Smooth muscle cell (in vitro differentiated cells): Measurements from ENCODE around the gene NRGN. TPM values are rescaled to one million over a fixed set of nuclear protein-coding genes. Genes with fewer than 3 reads are reported as not detected.

Source experiments
- DNase-seq: peaks from one replicate; lab custom pipeline; 2025; ENCODE audit not compliant: unreplicated experiment; lab: John Stamatoyannopoulos, UW
- H2AFZ ChIP-seq: fragments of 200-600 bp; sonication (generic); 2 replicates; pipeline ENCODE4 v1.6.0; 2016; ENCODE audit warnings: antibody characterized with exemption, low read depth, mild to moderate bottlenecking
- H3F3A ChIP-seq: fragments of 200-600 bp; sonication (generic); 2 replicates; pipeline ENCODE4 v1.6.0; 2017; ENCODE audit warnings: antibody characterized with exemption, low read depth
- H3K27ac ChIP-seq: fragments of 200-600 bp; sonication (generic); 2 replicates; pipeline ENCODE4 v1.5.1; 2016; ENCODE audit warnings: low read depth, mild to moderate bottlenecking
- H3K27me3 ChIP-seq: fragments of 200-600 bp; sonication (generic); 2 replicates; pipeline ENCODE4 v1.6.1; 2016; ENCODE audit warnings: low read depth, mild to moderate bottlenecking
- H3K36me3 ChIP-seq: fragments of 200-600 bp; sonication (generic); 2 replicates; pipeline ENCODE4 v1.5.1; 2016; ENCODE audit warnings: low read depth
- H3K4me1 ChIP-seq: fragments of 200-600 bp; sonication (generic); 2 replicates; pipeline ENCODE4 v1.5.1; 2016; ENCODE audit warnings: low read depth
- H3K4me2 ChIP-seq: fragments of 200-600 bp; sonication (generic); 2 replicates; pipeline ENCODE4 v1.6.0; 2016; ENCODE audit warnings: mild to moderate bottlenecking
- H3K4me3 ChIP-seq: fragments of 200-600 bp; sonication (generic); 2 replicates; pipeline ENCODE4 v1.5.1; 2016; ENCODE audit warnings: mild to moderate bottlenecking
- H3K79me2 ChIP-seq: fragments of 200-600 bp; sonication (generic); 2 replicates; pipeline ENCODE4 v1.6.0; 2016; ENCODE audit warnings: low read depth, mild to moderate bottlenecking
- H3K9ac ChIP-seq: fragments of 200-600 bp; sonication (generic); 2 replicates; pipeline ENCODE4 v1.6.0; 2016; ENCODE audit warnings: low read depth
- H3K9me3 ChIP-seq: fragments of 200-600 bp; sonication (generic); replicated peaks from 2 replicates; pipeline ENCODE4 v1.5.1; 2016; ENCODE audit warnings: low read depth
- H4K20me1 ChIP-seq: fragments of 200-600 bp; sonication (generic); 2 replicates; pipeline ENCODE4 v1.6.0; 2016; ENCODE audit warnings: low read depth
- CTCF ChIP-seq: fragments of 200-600 bp; sonication (generic); IDR thresholded peaks from 2 replicates; pipeline ENCODE4 v1.5.1; 2017; ENCODE audit warnings: borderline replicate concordance, mild to moderate bottlenecking, antibody characterized with exemption; ENCODE audit not compliant: insufficient read depth, poor library complexity, severe bottlenecking
- WGBS: methylation state at CpG from one replicate; pipeline ENCODE4 v1.1.7; 2016; ENCODE audit warnings: low lambda C conversion rate; 5-methylcytosine and 5-hydroxymethylcytosine counted together
- polyA plus RNA-seq: library from polyadenylated mRNA; unstranded; fragments of >200 nt; fragmentation: Nextera tagmentation; extraction: Ambion mirVana; gene quantifications from 2 replicates; pipeline ENCODE4 v1.2.1, GENCODE V29; 2016
- total RNA-seq: library from RNA; depleted of rRNA; stranded (reverse); fragments of >200 nt; gene quantifications from 2 replicates; pipeline ENCODE4 v1.2.3, GENCODE V29; 2014

Gene NRGN
- total and polyA plus RNA-seq, 2 experiments from 2014 or later = 1.2 to 2.0 TPM

GRCh38 chr11:124751741-124752470 is 12.2 kb downstream of the NRGN start, which contains the start of gene VSIG2:
Gene VSIG2, minus strand, starts transcription at chr11:124752255. Its CDS starts 118 bp downstream, at chr11:124752137.
- DNase-seq = no peak
- Histone ChIP-seq H3K9me3 (no peaks in the 10 kb centered on the region), H2AFZ (no peak within 1 kb of the TSS), H3F3A (no peaks in the 10 kb centered on the region), H3K79me2 (no peaks in the 10 kb centered on the region), H3K9ac (no peak within 1 kb of the TSS), H3K4me3 (no peak within 1 kb of the TSS), H3K27me3 (peaks cover 72% of the 10 kb centered on the region), H3K36me3 (no peaks in the 10 kb centered on the region), H3K27ac (no peak within 1 kb of the TSS), H4K20me1 (no peaks in the 10 kb centered on the region), H3K4me1 (no peaks in the 10 kb centered on the region), H3K4me2 (no peak within 1 kb of the TSS)
- no peak for TF ChIP-seq CTCF
- 56% methylated on average over 16 of the region's 42 CpGs for WGBS

- Histone ChIP-seq H3K27me3 (peaks cover 72% of the 10 kb centered on the region), H3K9me3 (no peaks in the 10 kb centered on the region), H3K79me2 (no peaks in the 10 kb centered on the region), H3K27ac (no peak overlapping the region), H2AFZ (no peak overlapping the region), H4K20me1 (no peaks in the 10 kb centered on the region), H3K4me1 (no peaks in the 10 kb centered on the region), H3K9ac (no peak overlapping the region), H3K4me2 (no peak overlapping the region), H3K4me3 (no peak overlapping the region), H3K36me3 (no peaks in the 10 kb centered on the region), H3F3A (no peaks in the 10 kb centered on the region)
- WGBS = 77% methylated on average over 10 of the region's 10 CpGs
- DNase-seq = no peak
- no peak for TF ChIP-seq CTCF
Measured at GRCh38 chr11:124752471-124753102, 12.8 kb downstream of the NRGN start.

- H3K27me3 ChIP-seq = peaks cover 71% of the 10 kb centered on the region
- no peaks in the 10 kb centered on the region for H3K79me2 ChIP-seq
- no peak overlapping the region for H3K4me2 ChIP-seq
- H4K20me1 ChIP-seq = no peaks in the 10 kb centered on the region
- H3F3A ChIP-seq = no peaks in the 10 kb centered on the region
- no peak for TF ChIP-seq CTCF
- no peaks in the 10 kb centered on the region for H3K36me3 ChIP-seq
- no peak overlapping the region for H2AFZ ChIP-seq
- H3K4me3 ChIP-seq = no peak overlapping the region
- H3K9ac ChIP-seq = no peak overlapping the region
- no peak overlapping the region for H3K27ac ChIP-seq
- no peaks in the 10 kb centered on the region for H3K9me3 ChIP-seq
- no peak for DNase-seq
- peaks cover 2% of the 10 kb centered on the region for H3K4me1 ChIP-seq
Measured at GRCh38 chr11:124753205-124753604, 13.5 kb downstream of the NRGN start.

- Histone ChIP-seq H3F3A (no peaks in the 10 kb centered on the region), H3K27me3 (peaks cover 71% of the 10 kb centered on the region), H3K4me2 (no peak overlapping the region), H3K9ac (no peak overlapping the region), H3K36me3 (no peaks in the 10 kb centered on the region), H3K27ac (no peak overlapping the region), H2AFZ (no peak overlapping the region), H3K4me3 (no peak overlapping the region), H4K20me1 (no peaks in the 10 kb centered on the region), H3K79me2 (no peaks in the 10 kb centered on the region), H3K9me3 (no peaks in the 10 kb centered on the region), H3K4me1 (peaks cover 3% of the 10 kb centered on the region)
- WGBS = 97% methylated on average over 7 of the region's 7 CpGs
- no peak for TF ChIP-seq CTCF
- no peak for DNase-seq
Measured at GRCh38 chr11:124753624-124754023, 13.9 kb downstream of the NRGN start.
